K562 (cell line): Measurements from ENCODE around the gene RREB1. TPM values are rescaled to one million over a fixed set of nuclear protein-coding genes. Genes with fewer than 3 reads are reported as not detected.

Experiments
- AFF4 ChIP-seq: sonication (generic); formaldehyde crosslinking; IDR thresholded peaks from 2 replicates; pipeline ENCODE4 v1.8.0; 2023; ENCODE audit warnings: mild to moderate bottlenecking, missing genetic modification reagents
- CREM ChIP-seq: IDR thresholded peaks from 2 replicates; pipeline ENCODE4 v1.6.1; 2014; ENCODE audit warnings: antibody characterized with exemption, low read depth
- CTBP1 ChIP-seq: fragments of 450-650 bp; IDR thresholded peaks from 2 replicates; pipeline ENCODE4 v1.6.1; 2016; ENCODE audit warnings: borderline replicate concordance
- DDX20 ChIP-seq: fragments of 450-650 bp; IDR thresholded peaks from 2 replicates; pipeline ENCODE4 v1.6.1; 2016; ENCODE audit warnings: missing genetic modification characterization, low read depth, mild to moderate bottlenecking, missing compliant biosample characterization, moderate library complexity
- DLX4 ChIP-seq: fragments of 250-450 bp; sonication (Bioruptor Pico); IDR thresholded peaks from 2 replicates; pipeline ENCODE4 v1.6.1; 2021; ENCODE audit warnings: mild to moderate bottlenecking
- GABPB1 ChIP-seq: sonication (generic); formaldehyde crosslinking; IDR thresholded peaks from 2 replicates; pipeline ENCODE4 v1.8.0; 2022; ENCODE audit warnings: mild to moderate bottlenecking, missing genetic modification reagents
- GMEB1 ChIP-seq: fragments of 250-450 bp; sonication (Bioruptor Pico); IDR thresholded peaks from 2 replicates; pipeline ENCODE4 v1.4.0; 2020; ENCODE audit warnings: mild to moderate bottlenecking
- HDAC1 ChIP-seq, 2 experiments: fragments of 450-650 bp; IDR thresholded peaks; 2 replicates each; pipeline ENCODE4 v1.6.1; 2016 to 2017; ENCODE audit warnings: inconsistent platforms in 1 of 2, mild to moderate bottlenecking in 1 of 2, moderate library complexity in 1 of 2
- HNRNPUL1 ChIP-seq: fragments of 200-400 bp; formaldehyde crosslinking; IDR thresholded peaks from 2 replicates; pipeline ENCODE4 v1.6.1; 2017; ENCODE audit warnings: low read length
- KDM1A ChIP-seq, 2 experiments: fragments of 450-650 bp; IDR thresholded peaks; 2 replicates each; pipeline ENCODE4 v1.6.1; 2016; ENCODE audit warnings: mild to moderate bottlenecking in 2 of 2
- MCM7 ChIP-seq, 2 experiments: fragments of 450-650 bp; IDR thresholded peaks; 2 replicates each; pipeline ENCODE4 v1.6.1; 2016 to 2018
- POLR2AphosphoS5 ChIP-seq: IDR thresholded peaks from 2 replicates; pipeline ENCODE4 v1.6.1; 2011; ENCODE audit warnings: mild to moderate bottlenecking, low read depth, low read length, moderate library complexity; ENCODE audit not compliant: control insufficient read depth, insufficient read depth
- PRDM10 ChIP-seq: fragments of 450-650 bp; IDR thresholded peaks from 2 replicates; pipeline ENCODE4 v1.6.1; 2018; ENCODE audit not compliant: partially characterized antibody
- PTTG1 ChIP-seq: fragments of 450-650 bp; IDR thresholded peaks from 2 replicates; pipeline ENCODE4 v1.6.1; 2016; ENCODE audit warnings: low read depth, mild to moderate bottlenecking, missing genetic modification characterization, missing compliant biosample characterization
- RCOR1 ChIP-seq, 2 experiments: IDR thresholded peaks; 2 replicates each; pipeline ENCODE4 v1.6.1; 2012; ENCODE audit warnings: low read depth in 2 of 2, low read length in 2 of 2, borderline replicate concordance in 1 of 2, improper control_type of control experiment in 1 of 2
- polyA plus RNA-seq, 8 experiments: library from polyadenylated mRNA; depleted of rRNA in 4 of 8; stranded (reverse) in 5 of 8; unstranded in 3 of 8; fragments of >200 nt; fragmentation: Nextera tagmentation in 2 of 8; fragmentation: Illumina TruSeq in 1 of 8; extraction: Ambion mirVana in 2 of 8; extraction: Trizol in 1 of 8; gene quantifications; 2 replicates each; pipeline versions ENCODE4 v1.2.1 to v1.2.3, GENCODE V29; 2011 to 2014; ENCODE audit warnings: inconsistent platforms in 1 of 8, missing spikeins in 1 of 8
- total RNA-seq, 7 experiments: library from RNA; depleted of rRNA in 6 of 7; stranded (reverse); fragments of >200 nt in 6 of 7; fragmentation: Illumina TruSeq in 2 of 7; extraction: Trizol in 2 of 7; gene quantifications; 2 replicates each; pipeline versions ENCODE4 v1.2.1 to v1.2.3, GENCODE V29; 2011 to 2021; ENCODE audit warnings: low replicate concordance in 1 of 7

The RREB1 gene
- total and polyA plus RNA-seq, 9 of the 15 experiments (the other 6 are each of a cell fraction or from before 2014, with no cell fraction given), result 3.3 to 64.2 (median 19.3) TPM

- no peak for TF ChIP-seq AFF4 (CRISPR knock-in tag)
- no peak for TF ChIP-seq MCM7 (IDR thresholded peaks at IDR 0.05)
- TF ChIP-seq KDM1A (IDR thresholded peaks at IDR 0.05), result no peak
- TF ChIP-seq RCOR1 (IDR thresholded peaks at IDR 0.05; ENCODE audit: borderline replicate concordance in 1 of 2, low read depth in 2 of 2, low read length in 2 of 2), result peak in 1 of 2 experiments; percentile 58; a peak in 1 of 4 replicates
- TF ChIP-seq HDAC1 (IDR thresholded peaks at IDR 0.05), result peak in 1 of 2 experiments; percentile 28; a peak in 1 of 4 replicates
- no peak for TF ChIP-seq POLR2AphosphoS5
- no peak for TF ChIP-seq DDX20
- TF ChIP-seq GABPB1 (CRISPR knock-in tag), result 0 out of 2 replicates have a peak, but pooled peaks have one; percentile 33
- TF ChIP-seq CTBP1, result peak; percentile 65; the same call in 1 of the 2 replicates
- no peak for TF ChIP-seq HNRNPUL1
- TF ChIP-seq PTTG1 (tag), result no peak
- 0 out of 2 replicates have a peak, but pooled peaks have one; percentile 8 for TF ChIP-seq CREM
- TF ChIP-seq PRDM10, result peak; percentile 44
- no peak for TF ChIP-seq GMEB1
- no peak for TF ChIP-seq DLX4 (CRISPR knock-in tag)
Observed at GRCh38 chr6:7261032-7261841, 153.5 kb downstream of the RREB1 start (continued).
